K562 (cell line): ENCODE data around the gene RPL39L. TPM values are rescaled to one million over a fixed set of nuclear protein-coding genes. Genes with fewer than 3 reads are reported as not detected.
A peak's percentile ranks its signal among the peaks of the same experiment; 100 is the strongest.

ENCODE experiments used
- HNRNPH1 ChIP-seq: fragments of 200-400 bp; formaldehyde crosslinking; optimal IDR thresholded peaks from 2 replicates; pipeline ENCODE3; 2017; ENCODE audit warnings: low read depth, mild to moderate bottlenecking, low read length, moderate library complexity
- TGIF2 ChIP-seq: sonication (generic); formaldehyde crosslinking; IDR thresholded peaks from 2 replicates; pipeline ENCODE4 v1.8.1; 2022; ENCODE audit warnings: mild to moderate bottlenecking, missing genetic modification reagents, moderate library complexity
- ZFP30 ChIP-seq: fragments of 250-450 bp; sonication (Bioruptor Pico); IDR thresholded peaks from 2 replicates; pipeline ENCODE4 v1.8.0; 2022; ENCODE audit warnings: moderate library complexity, mild to moderate bottlenecking, inconsistent platforms, borderline replicate concordance
- polyA plus RNA-seq, 8 experiments: library from polyadenylated mRNA; depleted of rRNA in 4 of 8; stranded (reverse) in 5 of 8; unstranded in 3 of 8; fragments of >200 nt; fragmentation: Nextera tagmentation in 2 of 8; fragmentation: Illumina TruSeq in 1 of 8; extraction: Ambion mirVana in 2 of 8; extraction: Trizol in 1 of 8; gene quantifications; 2 replicates each; pipeline versions ENCODE4 v1.2.1 to v1.2.3, GENCODE V29; 2011 to 2014; ENCODE audit warnings: inconsistent platforms in 1 of 8, missing spikeins in 1 of 8
- total RNA-seq, 7 experiments: library from RNA; depleted of rRNA in 6 of 7; stranded (reverse); fragments of >200 nt in 6 of 7; fragmentation: Illumina TruSeq in 2 of 7; extraction: Trizol in 2 of 7; gene quantifications; 2 replicates each; pipeline versions ENCODE4 v1.2.1 to v1.2.3, GENCODE V29; 2011 to 2021; ENCODE audit warnings: low replicate concordance in 1 of 7
- TF ChIP-seq, protein P1 (sequence below): fragments of 450-650 bp; IDR thresholded peaks from 2 replicates; pipeline ENCODE4 v1.6.1; 2016; ENCODE audit warnings: mild to moderate bottlenecking, moderate library complexity
- TF ChIP-seq, protein P2 (sequence below), 2 experiments: fragments of 450-650 bp; formaldehyde crosslinking in 1 of 2; IDR thresholded peaks; 2 replicates each; pipeline versions ENCODE4 v1.4.0 to v1.6.1; 2014 to 2020; ENCODE audit warnings: mild to moderate bottlenecking in 2 of 2, borderline replicate concordance in 1 of 2, low read depth in 1 of 2

RPL39L gene
- total and polyA plus RNA-seq, 9 of the 15 experiments (the other 6 are each of a cell fraction or from before 2014, with no cell fraction given): 15.0 to 122 (median 45.5) TPM

DNA sequence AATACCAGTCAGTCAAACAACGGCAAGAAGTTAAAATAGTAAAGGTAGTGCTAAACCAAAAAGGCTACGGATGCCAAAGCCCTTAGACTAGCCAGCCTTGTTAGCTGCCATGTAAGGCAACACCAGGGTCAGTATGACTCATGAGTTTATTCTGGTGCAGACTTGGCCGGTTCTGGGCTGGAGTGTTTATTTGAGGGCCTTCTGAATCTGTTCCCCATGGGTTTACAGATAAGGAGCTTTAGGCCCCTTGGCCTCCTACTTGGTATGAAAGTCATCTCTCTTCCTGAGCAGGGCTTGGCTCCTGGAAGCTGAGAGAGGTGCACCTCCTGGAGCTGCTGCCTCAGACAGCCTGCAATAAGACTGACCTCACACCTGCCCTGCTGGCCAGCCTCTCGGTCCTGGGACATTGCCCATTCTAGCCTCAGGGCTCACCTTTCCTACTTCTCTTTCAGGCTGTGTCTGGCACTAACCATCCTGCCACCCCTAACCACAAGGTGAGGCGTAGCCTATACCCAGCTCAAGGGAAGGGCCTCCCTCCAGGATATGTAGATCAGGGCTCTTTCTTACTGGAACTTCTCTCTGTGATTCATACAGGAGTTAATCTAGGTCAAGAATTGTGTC is 47.6 kb upstream of the RPL39L start (continued):
- TF ChIP-seq, protein P1, sequence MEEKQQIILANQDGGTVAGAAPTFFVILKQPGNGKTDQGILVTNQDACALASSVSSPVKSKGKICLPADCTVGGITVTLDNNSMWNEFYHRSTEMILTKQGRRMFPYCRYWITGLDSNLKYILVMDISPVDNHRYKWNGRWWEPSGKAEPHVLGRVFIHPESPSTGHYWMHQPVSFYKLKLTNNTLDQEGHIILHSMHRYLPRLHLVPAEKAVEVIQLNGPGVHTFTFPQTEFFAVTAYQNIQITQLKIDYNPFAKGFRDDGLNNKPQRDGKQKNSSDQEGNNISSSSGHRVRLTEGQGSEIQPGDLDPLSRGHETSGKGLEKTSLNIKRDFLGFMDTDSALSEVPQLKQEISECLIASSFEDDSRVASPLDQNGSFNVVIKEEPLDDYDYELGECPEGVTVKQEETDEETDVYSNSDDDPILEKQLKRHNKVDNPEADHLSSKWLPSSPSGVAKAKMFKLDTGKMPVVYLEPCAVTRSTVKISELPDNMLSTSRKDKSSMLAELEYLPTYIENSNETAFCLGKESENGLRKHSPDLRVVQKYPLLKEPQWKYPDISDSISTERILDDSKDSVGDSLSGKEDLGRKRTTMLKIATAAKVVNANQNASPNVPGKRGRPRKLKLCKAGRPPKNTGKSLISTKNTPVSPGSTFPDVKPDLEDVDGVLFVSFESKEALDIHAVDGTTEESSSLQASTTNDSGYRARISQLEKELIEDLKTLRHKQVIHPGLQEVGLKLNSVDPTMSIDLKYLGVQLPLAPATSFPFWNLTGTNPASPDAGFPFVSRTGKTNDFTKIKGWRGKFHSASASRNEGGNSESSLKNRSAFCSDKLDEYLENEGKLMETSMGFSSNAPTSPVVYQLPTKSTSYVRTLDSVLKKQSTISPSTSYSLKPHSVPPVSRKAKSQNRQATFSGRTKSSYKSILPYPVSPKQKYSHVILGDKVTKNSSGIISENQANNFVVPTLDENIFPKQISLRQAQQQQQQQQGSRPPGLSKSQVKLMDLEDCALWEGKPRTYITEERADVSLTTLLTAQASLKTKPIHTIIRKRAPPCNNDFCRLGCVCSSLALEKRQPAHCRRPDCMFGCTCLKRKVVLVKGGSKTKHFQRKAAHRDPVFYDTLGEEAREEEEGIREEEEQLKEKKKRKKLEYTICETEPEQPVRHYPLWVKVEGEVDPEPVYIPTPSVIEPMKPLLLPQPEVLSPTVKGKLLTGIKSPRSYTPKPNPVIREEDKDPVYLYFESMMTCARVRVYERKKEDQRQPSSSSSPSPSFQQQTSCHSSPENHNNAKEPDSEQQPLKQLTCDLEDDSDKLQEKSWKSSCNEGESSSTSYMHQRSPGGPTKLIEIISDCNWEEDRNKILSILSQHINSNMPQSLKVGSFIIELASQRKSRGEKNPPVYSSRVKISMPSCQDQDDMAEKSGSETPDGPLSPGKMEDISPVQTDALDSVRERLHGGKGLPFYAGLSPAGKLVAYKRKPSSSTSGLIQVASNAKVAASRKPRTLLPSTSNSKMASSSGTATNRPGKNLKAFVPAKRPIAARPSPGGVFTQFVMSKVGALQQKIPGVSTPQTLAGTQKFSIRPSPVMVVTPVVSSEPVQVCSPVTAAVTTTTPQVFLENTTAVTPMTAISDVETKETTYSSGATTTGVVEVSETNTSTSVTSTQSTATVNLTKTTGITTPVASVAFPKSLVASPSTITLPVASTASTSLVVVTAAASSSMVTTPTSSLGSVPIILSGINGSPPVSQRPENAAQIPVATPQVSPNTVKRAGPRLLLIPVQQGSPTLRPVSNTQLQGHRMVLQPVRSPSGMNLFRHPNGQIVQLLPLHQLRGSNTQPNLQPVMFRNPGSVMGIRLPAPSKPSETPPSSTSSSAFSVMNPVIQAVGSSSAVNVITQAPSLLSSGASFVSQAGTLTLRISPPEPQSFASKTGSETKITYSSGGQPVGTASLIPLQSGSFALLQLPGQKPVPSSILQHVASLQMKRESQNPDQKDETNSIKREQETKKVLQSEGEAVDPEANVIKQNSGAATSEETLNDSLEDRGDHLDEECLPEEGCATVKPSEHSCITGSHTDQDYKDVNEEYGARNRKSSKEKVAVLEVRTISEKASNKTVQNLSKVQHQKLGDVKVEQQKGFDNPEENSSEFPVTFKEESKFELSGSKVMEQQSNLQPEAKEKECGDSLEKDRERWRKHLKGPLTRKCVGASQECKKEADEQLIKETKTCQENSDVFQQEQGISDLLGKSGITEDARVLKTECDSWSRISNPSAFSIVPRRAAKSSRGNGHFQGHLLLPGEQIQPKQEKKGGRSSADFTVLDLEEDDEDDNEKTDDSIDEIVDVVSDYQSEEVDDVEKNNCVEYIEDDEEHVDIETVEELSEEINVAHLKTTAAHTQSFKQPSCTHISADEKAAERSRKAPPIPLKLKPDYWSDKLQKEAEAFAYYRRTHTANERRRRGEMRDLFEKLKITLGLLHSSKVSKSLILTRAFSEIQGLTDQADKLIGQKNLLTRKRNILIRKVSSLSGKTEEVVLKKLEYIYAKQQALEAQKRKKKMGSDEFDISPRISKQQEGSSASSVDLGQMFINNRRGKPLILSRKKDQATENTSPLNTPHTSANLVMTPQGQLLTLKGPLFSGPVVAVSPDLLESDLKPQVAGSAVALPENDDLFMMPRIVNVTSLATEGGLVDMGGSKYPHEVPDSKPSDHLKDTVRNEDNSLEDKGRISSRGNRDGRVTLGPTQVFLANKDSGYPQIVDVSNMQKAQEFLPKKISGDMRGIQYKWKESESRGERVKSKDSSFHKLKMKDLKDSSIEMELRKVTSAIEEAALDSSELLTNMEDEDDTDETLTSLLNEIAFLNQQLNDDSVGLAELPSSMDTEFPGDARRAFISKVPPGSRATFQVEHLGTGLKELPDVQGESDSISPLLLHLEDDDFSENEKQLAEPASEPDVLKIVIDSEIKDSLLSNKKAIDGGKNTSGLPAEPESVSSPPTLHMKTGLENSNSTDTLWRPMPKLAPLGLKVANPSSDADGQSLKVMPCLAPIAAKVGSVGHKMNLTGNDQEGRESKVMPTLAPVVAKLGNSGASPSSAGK: no peak
- TF ChIP-seq ZFP30 (CRISPR knock-in tag): no peak
- TF ChIP-seq HNRNPH1: no peak
- TF ChIP-seq, protein P2, sequence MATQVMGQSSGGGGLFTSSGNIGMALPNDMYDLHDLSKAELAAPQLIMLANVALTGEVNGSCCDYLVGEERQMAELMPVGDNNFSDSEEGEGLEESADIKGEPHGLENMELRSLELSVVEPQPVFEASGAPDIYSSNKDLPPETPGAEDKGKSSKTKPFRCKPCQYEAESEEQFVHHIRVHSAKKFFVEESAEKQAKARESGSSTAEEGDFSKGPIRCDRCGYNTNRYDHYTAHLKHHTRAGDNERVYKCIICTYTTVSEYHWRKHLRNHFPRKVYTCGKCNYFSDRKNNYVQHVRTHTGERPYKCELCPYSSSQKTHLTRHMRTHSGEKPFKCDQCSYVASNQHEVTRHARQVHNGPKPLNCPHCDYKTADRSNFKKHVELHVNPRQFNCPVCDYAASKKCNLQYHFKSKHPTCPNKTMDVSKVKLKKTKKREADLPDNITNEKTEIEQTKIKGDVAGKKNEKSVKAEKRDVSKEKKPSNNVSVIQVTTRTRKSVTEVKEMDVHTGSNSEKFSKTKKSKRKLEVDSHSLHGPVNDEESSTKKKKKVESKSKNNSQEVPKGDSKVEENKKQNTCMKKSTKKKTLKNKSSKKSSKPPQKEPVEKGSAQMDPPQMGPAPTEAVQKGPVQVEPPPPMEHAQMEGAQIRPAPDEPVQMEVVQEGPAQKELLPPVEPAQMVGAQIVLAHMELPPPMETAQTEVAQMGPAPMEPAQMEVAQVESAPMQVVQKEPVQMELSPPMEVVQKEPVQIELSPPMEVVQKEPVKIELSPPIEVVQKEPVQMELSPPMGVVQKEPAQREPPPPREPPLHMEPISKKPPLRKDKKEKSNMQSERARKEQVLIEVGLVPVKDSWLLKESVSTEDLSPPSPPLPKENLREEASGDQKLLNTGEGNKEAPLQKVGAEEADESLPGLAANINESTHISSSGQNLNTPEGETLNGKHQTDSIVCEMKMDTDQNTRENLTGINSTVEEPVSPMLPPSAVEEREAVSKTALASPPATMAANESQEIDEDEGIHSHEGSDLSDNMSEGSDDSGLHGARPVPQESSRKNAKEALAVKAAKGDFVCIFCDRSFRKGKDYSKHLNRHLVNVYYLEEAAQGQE (IDR thresholded peaks at IDR 0.05; ENCODE audit: borderline replicate concordance): peak; percentile 80
- TF ChIP-seq, protein P2 (CRISPR knock-in tag; IDR thresholded peaks at IDR 0.05; ENCODE audit: low read depth): no peak
- no peak for TF ChIP-seq TGIF2
